OCI-LY7 (cell line): ENCODE results near the gene DMXL2. TPM values are rescaled to one million over a fixed set of nuclear protein-coding genes. Genes with fewer than 3 reads are reported as not detected.
"Not testable (repeated sequence)": the region's sequence is repeated elsewhere in the genome, so short reads cannot be mapped to it uniquely, and the experiment has no call there.

Experiments used
- BruUV-seq: library from RNA; stranded (reverse); fragments of 400-500 nt; replicated peaks from 2 replicates; lab custom pipeline; 2021; lab: Mats Ljungman, UMichigan
- CTCF ChIA-PET: fragments of 300-600 bp; sonication (Branson Sonifier 250); formaldehyde crosslinking; loops from one replicate; lab custom pipeline; 2022; ENCODE audit warnings: antibody characterized with exemption; ENCODE audit not compliant: unreplicated experiment; lab: Charles Lee
- POLR2A ChIA-PET: fragments of 300-600 bp; sonication (Branson Sonifier 250); formaldehyde crosslinking; loops from one replicate; lab custom pipeline; 2022; ENCODE audit warnings: antibody characterized with exemption; lab: Charles Lee
- DNase-seq: peaks from one replicate; pipeline ENCODE4 v3.0.0-alpha.2; 2015; ENCODE audit warnings: low spot score
- H2AFZ ChIP-seq: fragments of 200-600 bp; sonication (generic), shearing (Covaris generic); 2 replicates; pipeline ENCODE4 v1.6.1; 2014; ENCODE audit warnings: mild to moderate bottlenecking, antibody characterized with exemption, low read length, moderate library complexity
- H3K27ac ChIP-seq: fragments of 200-600 bp; sonication (generic); 2 replicates; pipeline ENCODE4 v1.5.1; 2014; ENCODE audit warnings: mixed run types, low read depth, mild to moderate bottlenecking, moderate library complexity, low read length, inconsistent platforms; ENCODE audit not compliant: poor library complexity, severe bottlenecking
- H3K36me3 ChIP-seq: fragments of 200-600 bp; sonication (generic); 2 replicates; pipeline ENCODE4 v1.6.1; 2014; ENCODE audit warnings: mild to moderate bottlenecking, antibody characterized with exemption, low read length, moderate library complexity, mixed read lengths; ENCODE audit not compliant: insufficient read depth
- H3K4me1 ChIP-seq: fragments of 200-600 bp; sonication (generic); 2 replicates; pipeline ENCODE4 v1.5.1; 2014; ENCODE audit warnings: mild to moderate bottlenecking, low read length; ENCODE audit not compliant: insufficient read depth, poor library complexity, severe bottlenecking
- H3K4me2 ChIP-seq: fragments of 200-600 bp; sonication (generic); 2 replicates; pipeline ENCODE4 v1.6.1; 2014; ENCODE audit warnings: mild to moderate bottlenecking, low read length
- H3K4me3 ChIP-seq: fragments of 200-600 bp; sonication (generic); 2 replicates; pipeline ENCODE4 v1.5.1; 2014; ENCODE audit warnings: mild to moderate bottlenecking, low read depth, low read length; ENCODE audit not compliant: poor library complexity, severe bottlenecking
- H3K79me2 ChIP-seq: fragments of 200-600 bp; sonication (generic); 2 replicates; pipeline ENCODE4 v1.6.1; 2016; ENCODE audit warnings: low read depth, mild to moderate bottlenecking, low read length, moderate library complexity, mixed read lengths; ENCODE audit not compliant: insufficient read depth
- H3K9me2 ChIP-seq: fragments of 200-600 bp; sonication (generic); 2 replicates; pipeline ENCODE4 v1.6.1; 2016; ENCODE audit warnings: mild to moderate bottlenecking, low read length, mixed read lengths; ENCODE audit not compliant: insufficient read depth
- H3K9me3 ChIP-seq: fragments of 200-600 bp; sonication (generic); 2 replicates; pipeline ENCODE4 v1.6.1; 2014; ENCODE audit warnings: mild to moderate bottlenecking, mixed run types, low read length, mixed read lengths
- H4K20me1 ChIP-seq: fragments of 200-600 bp; sonication (generic); 2 replicates; pipeline ENCODE4 v1.6.1; 2014; ENCODE audit warnings: mild to moderate bottlenecking, antibody characterized with exemption, low read length, moderate library complexity, mixed read lengths; ENCODE audit not compliant: insufficient read depth
- CTCF ChIP-seq: fragments of 200-600 bp; sonication (generic); conservative IDR thresholded peaks from 2 replicates; pipeline ENCODE4 v1.5.1; 2014; ENCODE audit warnings: mild to moderate bottlenecking, antibody characterized with exemption, low read length, moderate library complexity, mixed read lengths
- EZH2phosphoT487 ChIP-seq: fragments of 200-600 bp; sonication (generic); IDR thresholded peaks from 2 replicates; pipeline ENCODE4 v1.6.1; 2018; ENCODE audit warnings: low read depth, borderline replicate concordance, mild to moderate bottlenecking, mixed run types, antibody characterized with exemption, low read length, moderate library complexity, mixed read lengths
- intact Hi-C: fragments of 100-400 bp; cut with micrococcal nuclease; formaldehyde crosslinking; loops from one replicate; pipeline ENCODE4 v1.10.0; 2022; ENCODE audit not compliant: unreplicated experiment
- total RNA-seq, 2 experiments: library from RNA; depleted of rRNA in 1 of 2; stranded (reverse); fragments of >200 nt in 1 of 2; shearing (Covaris generic) in 1 of 2; gene quantifications; 2 replicates each; pipeline ENCODE4 v1.2.3, GENCODE V29; 2014 to 2022

DMXL2 gene
- total RNA-seq, 2 experiments from 2014 or later = 0.32 to 0.47 TPM

DNA sequence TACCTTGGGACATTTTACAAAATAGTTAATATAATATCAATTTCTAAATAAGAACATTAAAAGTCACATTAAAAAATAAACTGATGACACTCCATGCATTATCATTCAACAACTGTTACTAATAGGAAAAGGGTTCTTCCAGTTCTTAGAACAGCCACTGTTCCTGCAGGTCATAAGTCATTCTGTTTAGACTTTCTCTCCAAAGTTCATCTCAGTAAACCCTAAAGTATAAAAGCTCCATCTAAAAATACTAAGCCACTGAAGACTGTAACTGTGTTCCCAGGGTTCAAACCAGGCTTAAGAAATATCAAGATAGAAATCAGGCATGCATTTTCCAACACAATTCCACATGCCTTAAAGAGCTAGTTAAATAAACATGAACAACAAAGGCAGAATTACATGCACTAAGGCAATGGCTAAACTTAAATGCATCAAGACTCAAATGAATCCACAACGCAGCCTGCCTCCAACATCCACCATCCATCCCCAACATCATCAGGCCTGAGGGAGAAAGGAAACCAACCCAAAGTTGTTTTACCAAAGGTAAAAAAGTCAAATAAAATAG lies 46.2 kb downstream of the DMXL2 start:
- Histone ChIP-seq H3K4me3 (no peak overlapping the region), H2AFZ (no peak overlapping the region), H3K4me2 (no peak overlapping the region), H3K27ac (no peak overlapping the region), H3K4me1 (no peaks in the 10 kb centered on the region), H3K9me2 (no peaks in the 10 kb centered on the region), H4K20me1 (no peaks in the 10 kb centered on the region), H3K79me2 (no peaks in the 10 kb centered on the region), H3K36me3 (no peaks in the 10 kb centered on the region), H3K9me3 (no peaks in the 10 kb centered on the region)
- no peak for DNase-seq
- ChIA-PET CTCF (no interaction called here), POLR2A (no interaction called here)
- no peak for TF ChIP-seq CTCF
- no peak for TF ChIP-seq EZH2phosphoT487
- intact Hi-C loops = loop anchor here (10.0 kb wide), 1 partner anchor 58 kb away; no protein-coding TSS in a partner anchor
- BruUV-seq = no TSS peak

DNA sequence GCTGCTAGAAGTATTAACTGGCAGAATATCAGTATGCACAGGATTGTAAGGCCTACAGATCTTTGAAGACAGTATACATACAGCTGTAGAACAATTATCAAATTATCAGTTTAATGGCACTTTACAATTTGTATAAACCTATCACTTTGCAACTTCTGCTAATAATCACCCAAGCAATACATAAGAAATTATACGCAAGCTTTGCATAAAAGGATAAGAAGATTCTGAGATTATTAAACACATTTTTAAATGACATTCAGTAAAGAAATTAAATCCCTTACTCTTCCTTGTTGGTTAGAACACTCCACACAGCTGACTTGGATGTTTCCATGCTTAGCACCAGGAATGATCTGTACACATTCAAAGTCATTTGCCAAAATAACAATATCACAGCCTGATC lies 46.8 kb downstream of the DMXL2 start:
- no peak overlapping the region for H3K27ac ChIP-seq
- H3K4me2 ChIP-seq = no peak overlapping the region
- no peaks in the 10 kb centered on the region for H3K36me3 ChIP-seq
- ChIA-PET POLR2A (no interaction called here), CTCF (no interaction called here)
- H3K4me3 ChIP-seq = no peak overlapping the region
- no peaks in the 10 kb centered on the region for H3K4me1 ChIP-seq
- no peaks in the 10 kb centered on the region for H3K9me2 ChIP-seq
- H3K9me3 ChIP-seq = no peaks in the 10 kb centered on the region
- DNase-seq = no peak
- no peak for TF ChIP-seq EZH2phosphoT487
- TF ChIP-seq CTCF = no peak
- no peaks in the 10 kb centered on the region for H3K79me2 ChIP-seq
- no peaks in the 10 kb centered on the region for H4K20me1 ChIP-seq
- intact Hi-C loops = loop anchor here (10.0 kb wide), 1 partner anchor 59 kb away; no protein-coding TSS in a partner anchor
- no TSS peak for BruUV-seq
- no peak overlapping the region for H2AFZ ChIP-seq

DNA sequence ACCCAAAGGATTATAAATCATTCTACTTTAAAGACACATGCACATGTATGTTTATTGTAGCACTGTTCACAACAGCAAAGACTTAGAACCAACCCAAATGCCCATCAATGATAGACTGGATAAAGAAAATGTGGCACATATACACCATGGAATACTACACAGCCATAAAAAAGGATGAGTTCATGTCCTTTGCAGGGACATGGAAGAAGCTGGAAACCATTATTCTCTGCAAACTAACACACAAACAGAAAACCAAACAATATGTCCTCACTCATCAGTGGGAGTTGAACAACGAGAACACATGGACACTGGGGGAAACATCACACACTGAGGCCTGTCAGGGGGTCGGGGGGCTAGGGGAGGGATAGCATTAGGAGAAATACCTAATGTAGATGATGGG lies 49.2 kb downstream of the DMXL2 start:
- H3K9me2 ChIP-seq, H3K36me3 ChIP-seq, DNase-seq, BruUV-seq, H3K4me1 ChIP-seq, POLR2A ChIA-PET, H3K4me3 ChIP-seq, H3K4me2 ChIP-seq, H3K27ac ChIP-seq, CTCF ChIA-PET, H2AFZ ChIP-seq, H3K9me3 ChIP-seq, H3K79me2 ChIP-seq, H4K20me1 ChIP-seq: not testable (repeated sequence)
- intact Hi-C loops = loop anchor here (10.0 kb wide), 1 partner anchor 61 kb away; no protein-coding TSS in a partner anchor

- H3K9me2 ChIP-seq, CTCF ChIA-PET, POLR2A ChIA-PET, H3K9me3 ChIP-seq, H3K4me3 ChIP-seq, H3K4me1 ChIP-seq, H4K20me1 ChIP-seq, BruUV-seq, H3K4me2 ChIP-seq, H3K79me2 ChIP-seq, H3K36me3 ChIP-seq, DNase-seq, intact Hi-C loops, H3K27ac ChIP-seq, H2AFZ ChIP-seq: not testable (repeated sequence)
These were observed 53.4 kb downstream of the DMXL2 start for GRCh38 chr15:51568939-51569784.
